Measurements from ENCODE around the gene FHDC1.

The FHDC1 gene

DNA sequence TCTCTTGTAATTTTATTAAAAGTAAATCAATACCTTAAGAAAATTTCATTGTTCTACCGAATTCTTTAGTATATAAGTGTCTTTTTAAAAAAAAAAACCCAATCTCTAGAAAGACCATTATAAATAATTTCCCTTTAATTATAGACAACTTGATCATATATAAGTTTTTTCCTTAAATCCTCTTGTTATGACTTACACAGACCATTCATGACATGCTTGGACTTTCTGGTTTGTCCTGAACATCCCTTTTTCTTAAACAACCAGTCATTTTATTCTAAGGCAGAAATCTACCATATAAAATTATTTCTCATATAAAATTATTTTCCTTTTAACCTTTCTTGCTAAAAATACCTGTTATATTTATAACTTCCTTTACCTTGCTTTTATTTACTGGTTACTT, 15.4 kb upstream of the FHDC1 start:
- H3K4me3 ChIP-seq (ENCODE audit: low read depth, low read length) = no peak overlapping the region
- TF ChIP-seq, protein P1, sequence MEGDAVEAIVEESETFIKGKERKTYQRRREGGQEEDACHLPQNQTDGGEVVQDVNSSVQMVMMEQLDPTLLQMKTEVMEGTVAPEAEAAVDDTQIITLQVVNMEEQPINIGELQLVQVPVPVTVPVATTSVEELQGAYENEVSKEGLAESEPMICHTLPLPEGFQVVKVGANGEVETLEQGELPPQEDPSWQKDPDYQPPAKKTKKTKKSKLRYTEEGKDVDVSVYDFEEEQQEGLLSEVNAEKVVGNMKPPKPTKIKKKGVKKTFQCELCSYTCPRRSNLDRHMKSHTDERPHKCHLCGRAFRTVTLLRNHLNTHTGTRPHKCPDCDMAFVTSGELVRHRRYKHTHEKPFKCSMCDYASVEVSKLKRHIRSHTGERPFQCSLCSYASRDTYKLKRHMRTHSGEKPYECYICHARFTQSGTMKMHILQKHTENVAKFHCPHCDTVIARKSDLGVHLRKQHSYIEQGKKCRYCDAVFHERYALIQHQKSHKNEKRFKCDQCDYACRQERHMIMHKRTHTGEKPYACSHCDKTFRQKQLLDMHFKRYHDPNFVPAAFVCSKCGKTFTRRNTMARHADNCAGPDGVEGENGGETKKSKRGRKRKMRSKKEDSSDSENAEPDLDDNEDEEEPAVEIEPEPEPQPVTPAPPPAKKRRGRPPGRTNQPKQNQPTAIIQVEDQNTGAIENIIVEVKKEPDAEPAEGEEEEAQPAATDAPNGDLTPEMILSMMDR (IDR thresholded peaks at IDR 0.05; ENCODE audit: borderline replicate concordance, insufficient read depth, low read depth, low read length) = no peak

DNA sequence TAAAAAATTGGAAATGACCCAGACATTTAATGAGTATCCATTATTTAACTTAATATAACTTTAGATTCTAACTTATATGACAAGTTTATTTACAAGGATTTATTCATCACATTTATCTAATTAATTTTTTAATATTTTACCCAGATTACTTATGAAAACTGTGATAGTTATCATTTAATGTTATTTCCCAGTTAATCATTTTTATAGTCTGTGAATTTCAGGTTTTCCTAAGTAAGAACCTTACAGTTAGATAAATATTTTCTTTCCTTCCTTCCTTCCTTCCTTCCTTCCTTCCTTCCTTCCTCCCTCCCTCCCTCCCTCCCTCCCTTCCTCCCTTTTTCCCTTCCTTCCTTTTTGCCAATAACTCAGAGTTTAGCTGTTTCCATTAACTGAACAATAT, 14.8 kb upstream of the FHDC1 start:
- TF ChIP-seq, protein P1 (IDR thresholded peaks at IDR 0.05; ENCODE audit: borderline replicate concordance, insufficient read depth, low read depth, low read length) = no peak
- no peak overlapping the region for H3K4me3 ChIP-seq (ENCODE audit: low read depth, low read length)

DNA sequence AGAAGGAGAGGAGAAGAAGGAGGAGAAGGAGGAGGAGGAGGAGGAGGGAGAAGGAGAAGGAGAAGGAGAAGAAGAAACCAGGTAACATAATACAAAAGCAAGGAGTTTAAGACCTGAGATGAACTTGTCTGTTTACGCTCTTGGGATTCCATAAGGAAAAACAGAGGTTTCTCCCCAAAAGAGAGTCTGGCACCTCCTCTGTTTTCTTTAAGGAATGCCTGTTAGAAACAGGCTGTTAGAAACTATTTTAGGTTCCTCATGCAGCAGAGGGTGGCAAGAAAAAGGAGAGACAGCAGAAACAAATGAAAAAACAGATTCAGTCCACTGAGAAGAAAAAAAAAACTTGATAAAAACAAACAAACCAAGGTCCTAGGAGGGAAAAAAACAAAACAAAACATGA, 10.3 kb upstream of the FHDC1 start:
- no peak overlapping the region for H3K4me3 ChIP-seq (ENCODE audit: low read depth, low read length)
- TF ChIP-seq, protein P1 (IDR thresholded peaks at IDR 0.05; ENCODE audit: borderline replicate concordance, insufficient read depth, low read depth, low read length) = no peak

DNA sequence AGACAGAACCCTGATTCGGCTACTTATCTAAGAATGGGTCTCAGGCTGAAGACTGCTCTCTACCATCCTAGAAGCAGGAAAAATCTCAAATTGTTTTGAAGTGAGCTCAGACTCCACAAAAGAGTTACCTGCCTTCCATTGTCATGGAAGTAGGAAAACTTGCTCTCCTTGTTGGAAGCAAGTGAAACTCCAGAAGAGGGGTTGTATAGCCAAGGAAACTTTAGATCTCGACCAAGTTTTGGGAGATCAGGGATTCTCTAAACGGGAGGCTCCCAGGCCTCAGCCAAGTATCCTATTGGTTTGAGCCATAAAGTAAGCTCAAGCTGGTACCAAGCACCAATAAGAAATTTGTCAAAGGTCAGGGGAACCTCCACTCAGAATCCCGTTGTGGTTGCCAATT, 9.2 kb upstream of the FHDC1 start:
- TF ChIP-seq, protein P1 (IDR thresholded peaks at IDR 0.05; ENCODE audit: borderline replicate concordance, insufficient read depth, low read depth, low read length) = no peak
- H3K4me3 ChIP-seq (ENCODE audit: low read depth, low read length) = no peak overlapping the region

DNA sequence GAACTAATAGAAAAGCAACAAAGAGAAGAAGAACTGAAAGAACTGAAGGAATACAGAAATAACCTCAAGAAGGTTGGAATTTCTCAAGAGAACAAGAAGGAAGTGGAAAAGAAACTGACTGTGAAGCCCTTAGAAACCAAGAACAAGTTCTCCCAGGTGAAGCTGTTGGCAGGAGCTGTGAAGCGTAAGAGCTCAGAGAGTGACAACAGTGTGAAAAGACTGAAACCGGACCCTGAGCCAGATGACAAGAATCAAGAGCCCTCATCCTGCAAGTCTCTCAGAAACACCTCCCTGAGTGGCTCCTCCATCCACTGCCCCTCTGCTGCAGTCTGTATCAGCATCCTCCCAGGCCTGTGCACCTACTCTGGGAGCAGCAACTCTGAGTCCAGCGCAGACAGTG, 8.4 kb upstream of the FHDC1 start:
- H3K4me3 ChIP-seq (ENCODE audit: low read depth, low read length) = no peak overlapping the region
- TF ChIP-seq, protein P1 (IDR thresholded peaks at IDR 0.05; ENCODE audit: borderline replicate concordance, insufficient read depth, low read depth, low read length) = no peak

DNA sequence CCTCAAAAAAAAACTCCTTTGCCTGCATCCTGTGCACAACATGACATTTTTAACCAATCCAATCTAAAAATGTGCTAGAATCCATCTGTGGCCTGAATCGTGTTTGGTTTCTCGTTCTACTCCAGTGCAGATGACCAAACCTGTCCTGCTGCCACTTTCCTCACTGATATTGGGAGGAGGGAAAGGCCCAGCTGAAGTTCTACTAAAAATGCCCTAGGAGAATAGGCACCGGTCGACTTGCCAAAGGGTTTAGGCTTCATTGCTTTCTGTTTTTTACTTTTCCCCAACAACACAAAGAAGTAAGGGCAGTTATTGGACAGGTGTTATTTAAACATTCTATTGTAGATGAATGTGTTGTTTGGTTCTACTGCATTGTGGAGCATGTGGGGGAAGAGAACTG, 7.8 kb upstream of the FHDC1 start:
- TF ChIP-seq, protein P1 (IDR thresholded peaks at IDR 0.05; ENCODE audit: borderline replicate concordance, insufficient read depth, low read depth, low read length) = no peak
- H3K4me3 ChIP-seq (ENCODE audit: low read depth, low read length) = no peak overlapping the region

DNA sequence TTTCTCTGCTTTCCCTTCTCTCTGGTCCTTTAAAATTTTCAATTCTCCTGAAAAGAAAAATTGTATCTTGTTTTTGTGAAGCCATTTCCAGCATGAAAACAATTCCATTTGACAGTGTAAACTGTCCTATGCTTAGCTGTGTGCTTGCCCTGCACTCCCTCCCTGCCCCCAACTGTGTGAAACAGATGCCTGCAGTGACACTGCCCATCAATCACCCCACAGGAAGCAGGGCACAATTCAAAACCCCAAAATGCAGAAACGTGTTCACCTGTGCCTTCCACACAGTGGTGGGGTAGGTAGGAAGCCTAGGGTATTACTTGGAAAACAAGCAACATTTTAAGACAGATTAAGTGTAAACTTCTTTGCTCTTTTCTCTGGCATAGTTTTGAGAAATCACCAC, 6.2 kb upstream of the FHDC1 start:
- no peak overlapping the region for H3K4me3 ChIP-seq (ENCODE audit: low read depth, low read length)
- TF ChIP-seq, protein P1 (IDR thresholded peaks at IDR 0.05; ENCODE audit: borderline replicate concordance, insufficient read depth, low read depth, low read length) = no peak

Data from GM12875 (cell line).